ENCODE data around the gene VTI1A.

The VTI1A gene

DNA sequence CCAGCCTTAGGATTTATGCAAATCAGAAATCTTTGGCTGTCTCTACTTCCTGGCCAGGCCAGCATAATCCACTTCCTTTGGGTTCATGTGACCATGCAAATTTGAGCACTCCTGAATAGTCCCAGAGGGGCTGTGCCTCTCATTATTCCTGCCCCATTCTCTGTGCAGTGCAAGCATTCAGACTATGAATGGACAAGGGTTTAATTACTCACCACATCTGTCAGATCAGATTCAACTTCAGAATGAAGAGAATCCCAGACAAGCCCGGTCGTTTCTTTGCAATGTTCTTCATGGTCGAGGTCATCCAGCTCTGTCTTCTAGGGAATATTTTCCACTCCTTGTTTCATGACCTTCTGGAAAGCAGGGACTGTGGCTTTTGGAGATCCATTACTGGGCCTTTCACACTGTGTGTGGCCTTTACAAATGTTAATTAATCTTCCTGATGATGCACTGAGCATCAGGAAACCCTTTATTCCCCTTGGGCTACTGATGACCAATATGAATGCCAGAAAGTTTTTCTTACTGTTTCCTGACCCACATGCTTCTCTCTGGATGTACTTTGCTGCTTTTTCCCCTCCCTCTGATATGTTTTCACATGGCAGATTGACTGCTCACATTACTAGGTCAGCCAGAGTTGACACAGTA, 285.4 kb downstream of the VTI1A start:
- DNase-seq (ENCODE audit: insufficient read length, low spot score), result no peak
- no peak for FAIRE-seq
- TF ChIP-seq, protein P1, sequence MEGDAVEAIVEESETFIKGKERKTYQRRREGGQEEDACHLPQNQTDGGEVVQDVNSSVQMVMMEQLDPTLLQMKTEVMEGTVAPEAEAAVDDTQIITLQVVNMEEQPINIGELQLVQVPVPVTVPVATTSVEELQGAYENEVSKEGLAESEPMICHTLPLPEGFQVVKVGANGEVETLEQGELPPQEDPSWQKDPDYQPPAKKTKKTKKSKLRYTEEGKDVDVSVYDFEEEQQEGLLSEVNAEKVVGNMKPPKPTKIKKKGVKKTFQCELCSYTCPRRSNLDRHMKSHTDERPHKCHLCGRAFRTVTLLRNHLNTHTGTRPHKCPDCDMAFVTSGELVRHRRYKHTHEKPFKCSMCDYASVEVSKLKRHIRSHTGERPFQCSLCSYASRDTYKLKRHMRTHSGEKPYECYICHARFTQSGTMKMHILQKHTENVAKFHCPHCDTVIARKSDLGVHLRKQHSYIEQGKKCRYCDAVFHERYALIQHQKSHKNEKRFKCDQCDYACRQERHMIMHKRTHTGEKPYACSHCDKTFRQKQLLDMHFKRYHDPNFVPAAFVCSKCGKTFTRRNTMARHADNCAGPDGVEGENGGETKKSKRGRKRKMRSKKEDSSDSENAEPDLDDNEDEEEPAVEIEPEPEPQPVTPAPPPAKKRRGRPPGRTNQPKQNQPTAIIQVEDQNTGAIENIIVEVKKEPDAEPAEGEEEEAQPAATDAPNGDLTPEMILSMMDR (IDR thresholded peaks at IDR 0.05; ENCODE audit: insufficient read depth, missing control alignments), result no peak

DNA sequence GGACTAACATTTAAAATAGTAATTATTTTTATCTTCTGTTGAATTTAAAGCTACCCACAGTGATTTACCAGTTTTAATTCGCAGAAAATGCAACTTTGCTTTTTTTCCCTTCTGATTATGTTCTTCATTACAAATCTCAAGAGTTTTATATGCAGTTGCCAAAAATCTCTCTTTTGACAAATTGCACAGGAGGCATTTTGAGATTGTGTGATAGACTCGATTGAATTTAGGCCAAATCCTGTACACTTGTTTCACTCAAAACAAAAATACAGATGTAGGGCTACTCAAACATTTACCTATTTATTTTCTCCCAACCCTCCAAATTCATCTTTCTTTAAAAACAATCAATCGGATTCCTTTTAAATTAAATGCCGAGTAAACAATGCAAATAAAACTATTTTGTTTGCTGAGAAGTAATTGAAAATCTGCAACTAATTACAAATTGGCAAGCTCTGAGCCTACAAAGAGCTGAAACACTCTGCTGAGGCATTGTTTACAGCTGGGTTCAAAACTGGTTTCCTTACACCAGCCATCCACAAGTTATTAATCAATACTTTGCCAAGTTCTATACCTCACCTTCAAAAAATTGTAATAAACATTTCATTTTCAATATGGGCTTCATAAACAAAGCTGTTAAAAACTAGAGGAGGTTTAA, 288.2 kb downstream of the VTI1A start:
- DNase-seq (ENCODE audit: insufficient read length, low spot score) (no peak), FAIRE-seq (no peak)
- TF ChIP-seq, protein P1 (IDR thresholded peaks at IDR 0.05; ENCODE audit: insufficient read depth, missing control alignments), result no peak

DNA sequence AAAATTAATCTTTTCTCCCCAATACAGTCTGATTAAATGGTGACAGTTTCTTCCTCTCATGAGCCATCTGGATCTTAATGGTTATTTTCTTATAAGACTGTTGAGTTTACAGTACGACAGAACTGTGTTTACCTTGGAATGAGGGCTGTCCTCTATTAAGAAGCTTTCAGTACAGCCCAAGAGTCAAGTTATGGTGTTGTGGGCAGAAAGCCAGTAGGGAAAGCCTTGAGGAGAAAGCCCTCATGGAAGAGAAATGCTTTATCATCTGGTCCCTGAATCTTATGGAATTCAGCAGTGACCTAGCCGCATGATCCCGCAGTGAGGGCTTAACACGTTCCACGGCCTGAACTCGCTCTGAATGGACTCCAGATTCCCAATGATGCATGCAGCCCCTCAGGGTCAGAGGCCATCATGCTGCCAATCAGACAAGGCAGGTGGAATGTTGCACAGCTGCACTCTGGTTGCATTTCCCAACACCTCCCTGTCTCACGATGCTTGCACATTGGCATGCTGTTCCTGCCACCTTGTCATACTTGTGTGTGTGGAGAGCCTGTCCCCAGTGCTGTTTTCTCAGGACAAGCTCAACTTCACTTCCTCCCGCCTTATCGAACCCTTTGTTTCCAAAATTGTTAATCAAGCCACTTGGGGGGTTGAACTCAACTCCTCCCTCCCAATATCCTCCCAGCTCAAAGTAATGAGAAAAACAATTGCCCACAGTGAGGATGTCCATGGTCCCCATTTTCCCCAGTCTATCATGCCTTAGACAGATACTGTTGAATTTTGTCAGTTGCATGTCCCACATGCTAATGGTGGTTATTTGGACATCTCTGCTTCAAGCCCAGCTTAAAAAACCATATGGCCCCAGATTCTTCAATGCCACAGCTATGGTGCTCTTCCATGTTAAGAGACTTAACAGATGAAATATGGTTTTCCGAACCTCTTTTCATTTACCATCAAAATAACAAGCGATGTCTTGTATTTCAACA, 291.9 kb downstream of the VTI1A start:
- no peak for FAIRE-seq
- no peak for DNase-seq (ENCODE audit: insufficient read length, low spot score)
- TF ChIP-seq, protein P1 (IDR thresholded peaks at IDR 0.05; ENCODE audit: insufficient read depth, missing control alignments), result no peak

DNA sequence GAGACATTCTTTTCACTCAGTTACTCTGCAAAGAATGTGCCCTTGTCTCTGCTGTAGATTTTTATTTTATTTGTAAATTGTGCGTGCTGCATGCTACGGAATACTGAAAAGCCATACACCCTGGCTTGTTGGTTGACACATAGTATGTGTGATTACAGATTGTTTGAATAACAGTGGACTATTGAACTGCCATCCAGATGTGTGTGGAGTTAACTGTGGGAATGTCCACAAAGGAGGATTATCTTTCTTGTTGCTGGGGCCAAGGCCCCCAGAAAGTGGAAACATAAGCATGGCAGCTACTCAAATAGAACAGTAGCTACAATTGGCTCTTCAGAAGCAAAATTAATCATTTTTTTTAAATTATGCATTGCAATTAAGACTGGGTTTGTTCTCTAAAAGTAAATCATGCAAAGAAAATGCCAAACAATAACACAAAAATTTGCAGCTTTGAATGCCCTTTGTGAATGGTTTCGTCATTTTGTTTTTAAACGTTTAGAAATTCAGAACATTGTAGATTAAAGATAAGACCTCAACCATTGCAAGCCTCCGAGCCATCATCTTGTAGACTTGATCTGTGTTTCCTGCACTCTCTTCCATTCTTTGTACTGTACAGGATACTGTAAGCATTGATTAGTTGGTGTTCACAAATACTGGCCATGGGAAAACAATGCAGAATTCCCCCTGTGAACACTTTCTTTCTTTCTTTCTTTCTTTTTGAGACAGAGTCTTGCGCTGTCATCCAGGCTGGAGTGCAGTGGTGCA, 292.8 kb downstream of the VTI1A start:
- no peak for FAIRE-seq

DNA sequence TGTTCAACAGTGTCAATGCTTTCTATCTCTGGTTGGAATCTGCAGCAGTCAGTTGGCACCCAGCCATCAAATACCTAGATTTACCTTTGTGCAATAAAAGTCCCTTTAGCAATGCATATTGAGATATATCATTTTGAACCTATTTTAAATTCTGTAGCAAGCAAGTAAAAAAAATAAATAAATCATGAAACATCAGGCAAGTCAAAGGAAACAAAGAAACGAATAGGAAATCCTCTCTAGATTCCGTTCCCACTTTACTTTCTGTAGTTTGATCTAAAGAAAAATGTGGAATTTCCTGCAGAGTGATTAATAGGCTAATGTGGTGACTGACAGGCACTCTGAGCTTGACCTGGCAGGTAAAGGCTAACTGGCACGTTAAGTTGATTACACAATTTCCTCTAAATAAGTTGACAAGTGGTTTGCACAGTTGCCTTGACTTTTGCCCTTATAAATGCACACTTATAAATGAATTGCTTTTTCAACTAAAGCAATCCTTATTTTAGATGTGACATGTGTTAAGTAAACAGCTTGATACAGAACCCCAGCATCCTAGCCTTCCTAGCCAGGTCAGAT, 294.9 kb downstream of the VTI1A start:
- DNase-seq (ENCODE audit: insufficient read length, low spot score), result no peak
- TF ChIP-seq, protein P1 (IDR thresholded peaks at IDR 0.05; ENCODE audit: insufficient read depth, missing control alignments), result no peak
- no peak for FAIRE-seq

More for the DNA sequence above, 292.8 kb downstream of the VTI1A start:
- no peak for DNase-seq (ENCODE audit: insufficient read length, low spot score)
- TF ChIP-seq, protein P1 (IDR thresholded peaks at IDR 0.05; ENCODE audit: insufficient read depth, missing control alignments), result no peak
